Fibroblast of the aortic adventitia (primary cell): ENCODE data around the gene FDPS. TPM values are rescaled to one million over a fixed set of nuclear protein-coding genes. Genes with fewer than 3 reads are reported as not detected.
"Not testable (repeated sequence)": the region's sequence is repeated elsewhere in the genome, so short reads cannot be mapped to it uniquely, and the experiment has no call there.

Experiments used
- DNase-seq: peaks from one replicate; pipeline ENCODE4 v3.0.0-alpha.2; 2010; ENCODE audit warnings: low read depth
- H3K4me3 ChIP-seq: 2 replicates; pipeline ENCODE4 v1.5.1; 2011; ENCODE audit warnings: low read depth, mild to moderate bottlenecking, control low read depth, low read length, moderate library complexity
- CTCF ChIP-seq: IDR thresholded peaks from 2 replicates; pipeline ENCODE4 v1.5.1; 2011; ENCODE audit warnings: mild to moderate bottlenecking, low read length, control low read depth, inconsistent platforms; ENCODE audit not compliant: insufficient read depth
- total RNA-seq: library from RNA; depleted of rRNA; stranded (reverse); fragments of >200 nt; gene quantifications from 2 replicates; pipeline ENCODE4 v1.2.3, GENCODE V29; 2012; ENCODE audit warnings: low replicate concordance

Gene FDPS
- total RNA-seq, 1 donor, result 153 TPM

GRCh38 chr1:155324037-155324716 lies 15.5 kb downstream of the FDPS start:
- peak; percentile 96 for DNase-seq
- H3K4me3 ChIP-seq, result peak overlapping the region; percentile 93
- TF ChIP-seq CTCF, result no peak

- peak; percentile 53 for TF ChIP-seq CTCF
- DNase-seq, result peak; percentile 24
- H3K4me3 ChIP-seq, result peak overlapping the region; percentile 93
These were observed 16.3 kb downstream of the FDPS start for GRCh38 chr1:155324717-155325602.

GRCh38 chr1:155325603-155325893 lies 16.9 kb downstream of the FDPS start:
- TF ChIP-seq CTCF, result no peak
- H3K4me3 ChIP-seq, result peak overlapping the region; percentile 93
- no peak for DNase-seq

GRCh38 chr1:155326020-155326526 lies 17.4 kb downstream of the FDPS start:
- no peak for DNase-seq
- TF ChIP-seq CTCF, result no peak
- peak overlapping the region; percentile 9 for H3K4me3 ChIP-seq

GRCh38 chr1:155326631-155327037 lies 18.0 kb downstream of the FDPS start:
- H3K4me3 ChIP-seq, result no peak overlapping the region
- DNase-seq, result no peak
- no peak for TF ChIP-seq CTCF

- no peak for TF ChIP-seq CTCF
- H3K4me3 ChIP-seq, result no peak overlapping the region
- no peak for DNase-seq
These were observed 19.3 kb downstream of the FDPS start for GRCh38 chr1:155327981-155328380.

GRCh38 chr1:155328856-155329255 lies 20.2 kb downstream of the FDPS start:
- DNase-seq, H3K4me3 ChIP-seq: not testable (repeated sequence)
